ENCODE measurements around the gene RARG. TPM values are rescaled to one million over a fixed set of nuclear protein-coding genes. Genes with fewer than 3 reads are reported as not detected.

RARG gene
- total RNA-seq, 1 donor from 2014 or later, result 5.2 TPM

- H3K4me3 Mint-ChIP-seq (ENCODE audit: low read depth), result peak overlapping the region; percentile 94
These were observed 20.4 kb upstream of the RARG start for GRCh38 chr12:53252349-53252916.

GRCh38 chr12:53251477-53252348 is 19.7 kb upstream of the RARG start:
- H3K27ac Mint-ChIP-seq, result peak overlapping the region; percentile 98
- peaks cover 18% of the 10 kb centered on the region for H3K4me1 Mint-ChIP-seq (ENCODE audit: low read depth)
- no peaks in the 10 kb centered on the region for H3K27me3 Mint-ChIP-seq
- no peaks in the 10 kb centered on the region for H3K36me3 Mint-ChIP-seq (ENCODE audit: insufficient read depth)
- H3K4me3 Mint-ChIP-seq (ENCODE audit: low read depth), result peak overlapping the region; percentile 94
- H3K9me3 Mint-ChIP-seq (ENCODE audit: low read depth), result no peaks in the 10 kb centered on the region
- DNase-seq (ENCODE audit: low spot score, unreplicated experiment), result peak; percentile 73
- peak; percentile 51 for TF ChIP-seq CTCF (IDR thresholded peaks at IDR 0.05; ENCODE audit: unreplicated experiment)

More at GRCh38 chr12:53252349-53252916, 20.4 kb upstream of the RARG start:
- TF ChIP-seq CTCF (IDR thresholded peaks at IDR 0.05; ENCODE audit: unreplicated experiment), result no peak
- no peaks in the 10 kb centered on the region for H3K9me3 Mint-ChIP-seq (ENCODE audit: low read depth)
- H3K36me3 Mint-ChIP-seq (ENCODE audit: insufficient read depth), result no peaks in the 10 kb centered on the region
- H3K27ac Mint-ChIP-seq, result peak overlapping the region; percentile 98
- no peak for DNase-seq (ENCODE audit: low spot score, unreplicated experiment)
- peaks cover 18% of the 10 kb centered on the region for H3K4me1 Mint-ChIP-seq (ENCODE audit: low read depth)
- no peaks in the 10 kb centered on the region for H3K27me3 Mint-ChIP-seq

GRCh38 chr12:53245286-53245685 is 13.3 kb upstream of the RARG start:
- no peak for DNase-seq (ENCODE audit: low spot score, unreplicated experiment)
- Mint-ChIP-seq H3K27ac (no peak overlapping the region), H3K9me3 (ENCODE audit: low read depth) (no peaks in the 10 kb centered on the region), H3K4me3 (ENCODE audit: low read depth) (no peak overlapping the region), H3K36me3 (ENCODE audit: insufficient read depth) (no peaks in the 10 kb centered on the region), H3K27me3 (peaks cover 21% of the 10 kb centered on the region), H3K4me1 (ENCODE audit: low read depth) (peaks cover 4% of the 10 kb centered on the region)
- no peak for TF ChIP-seq CTCF (IDR thresholded peaks at IDR 0.05; ENCODE audit: unreplicated experiment)

GRCh38 chr12:53244337-53244736 is 12.3 kb upstream of the RARG start:
- H3K36me3 Mint-ChIP-seq (ENCODE audit: insufficient read depth), result no peaks in the 10 kb centered on the region
- H3K9me3 Mint-ChIP-seq (ENCODE audit: low read depth), result no peaks in the 10 kb centered on the region
- peaks cover 26% of the 10 kb centered on the region for H3K27me3 Mint-ChIP-seq
- peaks cover 4% of the 10 kb centered on the region for H3K4me1 Mint-ChIP-seq (ENCODE audit: low read depth)
- H3K27ac Mint-ChIP-seq, result no peak overlapping the region
- no peak for TF ChIP-seq CTCF (IDR thresholded peaks at IDR 0.05; ENCODE audit: unreplicated experiment)
- H3K4me3 Mint-ChIP-seq (ENCODE audit: low read depth), result no peak overlapping the region
- DNase-seq (ENCODE audit: low spot score, unreplicated experiment), result no peak

GRCh38 chr12:53241623-53242412 is 9.8 kb upstream of the RARG start:
- no peak for TF ChIP-seq CTCF (IDR thresholded peaks at IDR 0.05; ENCODE audit: unreplicated experiment)
- H3K9me3 Mint-ChIP-seq (ENCODE audit: low read depth), result no peaks in the 10 kb centered on the region
- peaks cover 4% of the 10 kb centered on the region for H3K4me1 Mint-ChIP-seq (ENCODE audit: low read depth)
- DNase-seq (ENCODE audit: low spot score, unreplicated experiment), result no peak
- no peaks in the 10 kb centered on the region for H3K36me3 Mint-ChIP-seq (ENCODE audit: insufficient read depth)
- H3K4me3 Mint-ChIP-seq (ENCODE audit: low read depth), result no peak overlapping the region
- no peak overlapping the region for H3K27ac Mint-ChIP-seq
- peaks cover 32% of the 10 kb centered on the region for H3K27me3 Mint-ChIP-seq

All from progenitor cell of endocrine pancreas (in vitro differentiated cells).